HEK293 (cell line): ENCODE data around the gene FRMD4A.

Experiments
- CTCF ChIA-PET: fragments of 350-600 bp; formaldehyde crosslinking; extraction: SDS; loops from one replicate; lab custom pipeline; 2021; ENCODE audit warnings: antibody characterized with exemption; lab: Yijun Ruan, JAX
- POLR2A ChIA-PET: fragments of 300-600 bp; formaldehyde crosslinking; extraction: SDS; loops from one replicate; lab custom pipeline; 2020; ENCODE audit warnings: antibody characterized with exemption, inconsistent platforms; lab: Yijun Ruan, JAX
- H3K27ac ChIP-seq: fragments of 200-500 bp; sonication (Bioruptor generic); 2 replicates; pipeline ENCODE4 v1.5.1; 2014; ENCODE audit warnings: low read depth, low read length, control low read depth, inconsistent platforms; ENCODE audit errors: extremely low read depth
- H3K36me3 ChIP-seq, 2 experiments: fragments of 200-500 bp in 1 of 2; sonication (Bioruptor generic) in 1 of 2; 1 replicate in 1 of 2; 2 replicates in 1 of 2; pipeline ENCODE4 v1.5.1; 2014 to 2017; ENCODE audit warnings: inconsistent platforms in 2 of 2, low read length in 2 of 2; ENCODE audit not compliant: control insufficient read depth in 2 of 2, insufficient read depth in 1 of 2
- H3K4me1 ChIP-seq: fragments of 200-500 bp; sonication (Bioruptor generic); 2 replicates; pipeline ENCODE4 v1.5.1; 2014; ENCODE audit warnings: mild to moderate bottlenecking, low read length, inconsistent platforms; ENCODE audit not compliant: control insufficient read depth, insufficient read depth
- H3K4me3 ChIP-seq: 2 replicates; pipeline ENCODE4 v1.5.1; 2011; ENCODE audit warnings: low read depth, mild to moderate bottlenecking, control low read depth, low read length, moderate library complexity
- H3K9me3 ChIP-seq: fragments of 200-500 bp; sonication (Bioruptor generic); 2 replicates; pipeline ENCODE4 v1.5.1; 2014; ENCODE audit warnings: low read depth, low read length, inconsistent platforms; ENCODE audit not compliant: control insufficient read depth, insufficient read depth
- FEZF1 ChIP-seq: fragments of 450-650 bp; formaldehyde crosslinking; IDR thresholded peaks from 2 replicates; pipeline ENCODE4 v1.5.1; 2016; ENCODE audit warnings: missing biosample characterization, missing genetic modification characterization
- GFI1B ChIP-seq: fragments of 450-650 bp; formaldehyde crosslinking; IDR thresholded peaks from 2 replicates; pipeline ENCODE4 v1.5.1; 2016; ENCODE audit warnings: missing biosample characterization, missing genetic modification characterization
- GLIS2 ChIP-seq: fragments of 450-650 bp; formaldehyde crosslinking; IDR thresholded peaks from 2 replicates; pipeline ENCODE4 v1.5.1; 2016; ENCODE audit warnings: missing biosample characterization, missing genetic modification characterization
- KLF1 ChIP-seq: fragments of 450-650 bp; formaldehyde crosslinking; IDR thresholded peaks from 2 replicates; pipeline ENCODE4 v1.5.1; 2016; ENCODE audit warnings: missing biosample characterization, missing genetic modification characterization
- KLF17 ChIP-seq: fragments of 450-650 bp; formaldehyde crosslinking; IDR thresholded peaks from 2 replicates; pipeline ENCODE4 v1.5.1; 2016; ENCODE audit warnings: missing biosample characterization, missing genetic modification characterization
- MEIS1 ChIP-seq: sonication (generic); formaldehyde crosslinking; IDR thresholded peaks from 2 replicates; pipeline ENCODE4 v1.8.1; 2022; ENCODE audit warnings: missing genetic modification reagents, mild to moderate bottlenecking, borderline replicate concordance
- PRDM4 ChIP-seq: fragments of 450-650 bp; formaldehyde crosslinking; IDR thresholded peaks from 2 replicates; pipeline ENCODE4 v1.5.1; 2017; ENCODE audit warnings: missing biosample characterization, missing genetic modification characterization
- PRDM6 ChIP-seq: fragments of 450-650 bp; formaldehyde crosslinking; IDR thresholded peaks from 2 replicates; pipeline ENCODE4 v1.5.1; 2017; ENCODE audit warnings: missing biosample characterization, missing genetic modification characterization
- REPIN1 ChIP-seq: fragments of 450-650 bp; formaldehyde crosslinking; IDR thresholded peaks from 2 replicates; pipeline ENCODE4 v1.5.1; 2017; ENCODE audit warnings: missing biosample characterization, missing genetic modification characterization, low read depth
- SCRT2 ChIP-seq: fragments of 450-650 bp; formaldehyde crosslinking; IDR thresholded peaks from 2 replicates; pipeline ENCODE4 v1.5.1; 2016; ENCODE audit warnings: missing biosample characterization, missing genetic modification characterization
- SP2 ChIP-seq: fragments of 450-650 bp; formaldehyde crosslinking; IDR thresholded peaks from 2 replicates; pipeline ENCODE4 v1.5.1; 2016; ENCODE audit warnings: missing biosample characterization, missing genetic modification characterization
- SP3 ChIP-seq: fragments of 450-650 bp; formaldehyde crosslinking; IDR thresholded peaks from 2 replicates; pipeline ENCODE4 v1.5.1; 2016; ENCODE audit warnings: missing biosample characterization, missing genetic modification characterization
- YY2 ChIP-seq: fragments of 450-650 bp; formaldehyde crosslinking; IDR thresholded peaks from 2 replicates; pipeline ENCODE4 v1.5.1; 2016; ENCODE audit warnings: missing biosample characterization, missing genetic modification characterization
- ZBTB20 ChIP-seq: fragments of 450-650 bp; formaldehyde crosslinking; IDR thresholded peaks from 2 replicates; pipeline ENCODE4 v1.5.1; 2016; ENCODE audit warnings: missing biosample characterization, missing genetic modification characterization
- ZNF18 ChIP-seq: fragments of 450-650 bp; formaldehyde crosslinking; IDR thresholded peaks from 2 replicates; pipeline ENCODE4 v1.5.1; 2016; ENCODE audit warnings: missing biosample characterization, missing genetic modification characterization
- ZNF184 ChIP-seq: fragments of 450-650 bp; IDR thresholded peaks from 2 replicates; pipeline ENCODE4 v1.5.1; 2018; ENCODE audit warnings: missing biosample characterization, mild to moderate bottlenecking, missing genetic modification characterization
- ZNF2 ChIP-seq: fragments of 450-650 bp; formaldehyde crosslinking; IDR thresholded peaks from 2 replicates; pipeline ENCODE4 v1.5.1; 2016; ENCODE audit warnings: missing biosample characterization, missing genetic modification characterization
- ZNF394 ChIP-seq: fragments of 450-650 bp; formaldehyde crosslinking; IDR thresholded peaks from 2 replicates; pipeline ENCODE4 v1.5.1; 2016; ENCODE audit warnings: missing biosample characterization, missing genetic modification characterization, mild to moderate bottlenecking, moderate library complexity, borderline replicate concordance
- ZNF558 ChIP-seq: fragments of 450-650 bp; formaldehyde crosslinking; IDR thresholded peaks from 2 replicates; pipeline ENCODE4 v1.5.1; 2016; ENCODE audit warnings: missing biosample characterization, missing genetic modification characterization
- ZNF580 ChIP-seq: fragments of 450-650 bp; formaldehyde crosslinking; IDR thresholded peaks from 2 replicates; pipeline ENCODE4 v1.5.1; 2016; ENCODE audit warnings: missing biosample characterization, missing genetic modification characterization
- ZNF600 ChIP-seq: fragments of 450-650 bp; formaldehyde crosslinking; IDR thresholded peaks from 2 replicates; pipeline ENCODE4 v1.5.1; 2016; ENCODE audit warnings: missing biosample characterization, missing genetic modification characterization
- ZNF629 ChIP-seq: fragments of 450-650 bp; formaldehyde crosslinking; IDR thresholded peaks from 2 replicates; pipeline ENCODE4 v1.5.1; 2017; ENCODE audit warnings: missing biosample characterization, missing genetic modification characterization
- ZNF658 ChIP-seq: fragments of 450-650 bp; formaldehyde crosslinking; IDR thresholded peaks from 2 replicates; pipeline ENCODE4; 2016; ENCODE audit warnings: missing biosample characterization, missing genetic modification characterization
- ZNF670 ChIP-seq: fragments of 450-650 bp; formaldehyde crosslinking; IDR thresholded peaks from 2 replicates; pipeline ENCODE4 v1.5.1; 2016; ENCODE audit warnings: missing biosample characterization, missing genetic modification characterization, low read depth
- ZNF776 ChIP-seq: fragments of 450-650 bp; formaldehyde crosslinking; IDR thresholded peaks from 2 replicates; pipeline ENCODE4 v1.5.0; 2017; ENCODE audit warnings: missing biosample characterization, missing genetic modification characterization, borderline replicate concordance
- ZNF843 ChIP-seq: fragments of 450-650 bp; formaldehyde crosslinking; IDR thresholded peaks from 2 replicates; pipeline ENCODE4 v1.5.1; 2016; ENCODE audit warnings: missing biosample characterization, missing genetic modification characterization
- ZSCAN16 ChIP-seq: fragments of 450-650 bp; formaldehyde crosslinking; IDR thresholded peaks from 2 replicates; pipeline ENCODE4 v1.5.1; 2016; ENCODE audit warnings: missing biosample characterization, missing genetic modification characterization
- ZSCAN30 ChIP-seq: fragments of 450-650 bp; IDR thresholded peaks from 2 replicates; pipeline ENCODE4 v1.5.1; 2018; ENCODE audit warnings: missing biosample characterization, mild to moderate bottlenecking, missing genetic modification characterization, moderate library complexity
- ZXDB ChIP-seq: fragments of 450-650 bp; formaldehyde crosslinking; IDR thresholded peaks from 2 replicates; pipeline ENCODE4 v1.5.1; 2016; ENCODE audit warnings: missing biosample characterization, missing genetic modification characterization

FRMD4A gene

GRCh38 chr10:13928451-13928850 is 402.3 kb downstream of the FRMD4A start:
- POLR2A ChIA-PET: no interaction called here
- Histone ChIP-seq H3K4me1 (peaks cover 5% of the 10 kb centered on the region; the same call in 1 of the 2 replicates), H3K9me3 (no peaks in the 10 kb centered on the region), H3K4me3 (no peak overlapping the region), H3K27ac (no peak overlapping the region), H3K36me3 (no peaks in the 10 kb centered on the region)
- TF ChIP-seq ZNF2 (tag by site-specific recombination): no peak
- no peak for TF ChIP-seq ZNF558 (tag by site-specific recombination)
- TF ChIP-seq ZNF580 (tag by site-specific recombination): peak; percentile 23; the same call in 1 of the 2 replicates
- no peak for TF ChIP-seq REPIN1
- TF ChIP-seq GLIS2 (tag by site-specific recombination): no peak
- TF ChIP-seq ZNF629 (tag by site-specific recombination): no peak
- peak; percentile 52 for TF ChIP-seq PRDM6 (tag by site-specific recombination)
- no peak for TF ChIP-seq ZNF184 (tag by site-specific recombination)
- no peak for TF ChIP-seq YY2
- no peak for TF ChIP-seq ZNF776 (tag by site-specific recombination)
- peak; percentile 92 for TF ChIP-seq ZNF843 (tag by site-specific recombination)
- TF ChIP-seq GFI1B (tag by site-specific recombination): no peak
- no peak for TF ChIP-seq MEIS1
- TF ChIP-seq FEZF1 (tag by site-specific recombination): peak; percentile 82
- TF ChIP-seq PRDM4 (tag by site-specific recombination): 0 out of 2 replicates have a peak, but pooled peaks have one; percentile 37
- peak; percentile 78 for TF ChIP-seq ZXDB (tag by site-specific recombination)
- TF ChIP-seq ZNF394 (tag by site-specific recombination): no peak
- TF ChIP-seq ZSCAN30 (tag by site-specific recombination): no peak
- CTCF ChIA-PET: no interaction called here

GRCh38 chr10:13925971-13926780 is 404.5 kb downstream of the FRMD4A start:
- TF ChIP-seq SP3 (tag by site-specific recombination) (no peak), ZNF18 (tag by site-specific recombination) (no peak), ZNF658 (tag by site-specific recombination) (no peak), ZSCAN16 (tag by site-specific recombination) (no peak), SP2 (no peak), ZNF600 (tag by site-specific recombination) (no peak), KLF17 (tag by site-specific recombination) (no peak), SCRT2 (tag by site-specific recombination) (no peak), ZBTB20 (tag by site-specific recombination) (no peak), ZNF670 (tag by site-specific recombination) (no peak), KLF1 (no peak)
- ChIA-PET POLR2A (no interaction called here), CTCF (no interaction called here)
- H3K36me3 ChIP-seq: no peaks in the 10 kb centered on the region
- no peak overlapping the region for H3K27ac ChIP-seq
- H3K4me3 ChIP-seq: no peak overlapping the region
- H3K9me3 ChIP-seq: no peaks in the 10 kb centered on the region
- H3K4me1 ChIP-seq: peaks cover 5% of the 10 kb centered on the region; the same call in 1 of the 2 replicates
